WERI-Rb-1 (cell line): Measurements from ENCODE around the gene GPR25.

Source experiments
- DNase-seq: peaks from one replicate; pipeline ENCODE4 v3.0.0-alpha.2; 2020
- H3K27ac ChIP-seq: fragments of 250-450 bp; sonication (Bioruptor Pico); 2 replicates; pipeline ENCODE4 v1.5.1; 2020; ENCODE audit warnings: mild to moderate bottlenecking, moderate library complexity
- H3K27me3 ChIP-seq: fragments of 250-450 bp; sonication (Bioruptor Pico); 2 replicates; pipeline ENCODE4 v1.5.1; 2021; ENCODE audit warnings: mild to moderate bottlenecking, low read depth, moderate library complexity; ENCODE audit not compliant: insufficient read depth, severe bottlenecking
- H3K36me3 ChIP-seq: fragments of 250-450 bp; sonication (Bioruptor Pico); 2 replicates; pipeline ENCODE4 v1.5.1; 2020; ENCODE audit warnings: mild to moderate bottlenecking, moderate library complexity
- H3K4me3 ChIP-seq: 2 replicates; pipeline ENCODE4 v1.5.1; 2011; ENCODE audit warnings: low read depth, mild to moderate bottlenecking, control low read depth, low read length
- H3K9me3 ChIP-seq: fragments of 250-450 bp; sonication (Bioruptor Pico); 2 replicates; pipeline ENCODE4 v1.5.1; 2021; ENCODE audit warnings: mild to moderate bottlenecking, moderate library complexity; ENCODE audit not compliant: severe bottlenecking
- CTCF ChIP-seq: IDR thresholded peaks from 2 replicates; pipeline ENCODE4 v1.5.1; 2011; ENCODE audit warnings: low read depth, mild to moderate bottlenecking, control low read depth, inconsistent platforms, low read length

Gene GPR25

DNA sequence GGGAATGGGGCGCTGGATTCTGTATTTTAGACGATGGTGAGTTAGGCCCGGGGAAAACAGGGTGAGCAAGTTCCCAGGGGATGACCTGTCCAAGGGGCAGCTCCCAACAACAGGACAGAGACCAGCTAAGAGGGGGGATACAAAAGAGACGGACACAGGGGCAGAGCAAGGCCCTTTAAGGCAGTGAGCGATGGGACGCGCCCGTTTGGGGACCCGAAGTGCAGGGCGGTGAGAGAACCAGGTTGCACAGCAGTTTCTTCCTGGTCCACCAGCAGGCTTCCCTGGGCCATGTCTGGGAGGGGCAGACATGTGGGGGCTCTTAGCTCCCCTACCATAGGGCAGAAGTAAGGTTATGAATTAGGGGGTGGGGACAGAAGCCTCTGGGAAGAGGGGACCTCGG lies 43.9 kb downstream of the GPR25 start:
- H3K27ac ChIP-seq: no peak overlapping the region
- no peak for TF ChIP-seq CTCF
- H3K9me3 ChIP-seq: peaks cover 2% of the 10 kb centered on the region
- H3K4me3 ChIP-seq: no peak overlapping the region
- no peaks in the 10 kb centered on the region for H3K27me3 ChIP-seq
- peaks cover 9% of the 10 kb centered on the region for H3K36me3 ChIP-seq
- DNase-seq: no peak

- no peak overlapping the region for H3K27ac ChIP-seq
- no peak for DNase-seq
- TF ChIP-seq CTCF: no peak
Measured at GRCh38 chr1:200917291-200917817, 44.6 kb downstream of the GPR25 start.

DNA sequence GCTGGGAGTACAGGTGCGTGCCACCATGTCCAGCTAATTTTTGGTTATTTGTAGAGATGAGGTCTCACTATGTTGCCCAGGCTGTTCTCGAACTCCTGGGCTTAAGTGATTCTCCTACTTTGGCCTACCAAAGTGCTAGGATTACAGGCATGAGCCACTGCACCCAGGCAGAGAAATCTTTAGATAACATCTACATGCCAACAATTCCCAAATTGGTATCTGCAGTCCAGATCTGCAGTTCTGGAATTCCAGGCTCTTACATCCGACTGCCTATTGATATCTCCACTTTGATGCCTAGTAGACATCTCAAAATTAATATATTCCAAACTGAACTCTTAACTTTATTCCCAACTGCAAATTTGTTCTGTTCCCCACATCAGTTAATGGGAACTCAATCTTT lies 45.2 kb downstream of the GPR25 start:
- no peaks in the 10 kb centered on the region for H3K27me3 ChIP-seq
- H3K27ac ChIP-seq: no peak overlapping the region
- no peak for TF ChIP-seq CTCF
- peaks cover 4% of the 10 kb centered on the region for H3K36me3 ChIP-seq
- DNase-seq: no peak
- no peak overlapping the region for H3K4me3 ChIP-seq
- peaks cover 2% of the 10 kb centered on the region for H3K9me3 ChIP-seq

More at GRCh38 chr1:200917291-200917817, 44.6 kb downstream of the GPR25 start:
- H3K4me3 ChIP-seq: no peak overlapping the region
- H3K36me3 ChIP-seq: peaks cover 9% of the 10 kb centered on the region
- H3K9me3 ChIP-seq: peaks cover 2% of the 10 kb centered on the region
- no peaks in the 10 kb centered on the region for H3K27me3 ChIP-seq

DNA sequence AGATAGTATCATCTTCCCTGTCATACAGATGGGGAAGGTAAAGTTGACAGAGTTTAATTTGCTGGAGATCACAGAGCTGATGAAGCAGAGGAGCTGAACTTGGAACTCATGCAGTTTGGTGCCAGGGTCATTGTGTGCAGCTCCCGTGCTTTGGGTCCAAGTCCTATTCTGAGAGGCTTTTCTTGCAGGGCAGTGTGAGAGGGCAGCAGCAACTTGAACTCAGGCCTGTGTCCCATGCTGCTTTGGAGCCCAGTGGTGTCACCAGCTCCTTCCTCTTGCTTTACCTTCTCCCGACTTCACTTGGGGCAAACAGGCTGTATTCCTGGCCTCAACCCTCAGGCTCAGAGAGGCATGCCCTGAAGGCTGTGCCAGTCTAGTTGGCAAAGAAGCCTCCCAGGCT lies 46.6 kb downstream of the GPR25 start:
- H3K36me3 ChIP-seq: no peaks in the 10 kb centered on the region
- H3K27me3 ChIP-seq: no peaks in the 10 kb centered on the region
- no peak for DNase-seq
- no peak overlapping the region for H3K4me3 ChIP-seq
- no peak overlapping the region for H3K27ac ChIP-seq
- peaks cover 2% of the 10 kb centered on the region for H3K9me3 ChIP-seq
- TF ChIP-seq CTCF: no peak

- TF ChIP-seq CTCF: no peak
- H3K9me3 ChIP-seq: peaks cover 2% of the 10 kb centered on the region
- H3K4me3 ChIP-seq: no peak overlapping the region
- no peaks in the 10 kb centered on the region for H3K27me3 ChIP-seq
- H3K36me3 ChIP-seq: no peaks in the 10 kb centered on the region
- peak; percentile 46 for DNase-seq
- H3K27ac ChIP-seq: no peak overlapping the region
Measured at GRCh38 chr1:200921571-200922110, 48.9 kb downstream of the GPR25 start.

- Histone ChIP-seq H3K36me3 (no peaks in the 10 kb centered on the region), H3K4me3 (no peak overlapping the region), H3K27ac (no peak overlapping the region), H3K27me3 (no peaks in the 10 kb centered on the region), H3K9me3 (peaks cover 2% of the 10 kb centered on the region)
- TF ChIP-seq CTCF: no peak
- no peak for DNase-seq
Measured at GRCh38 chr1:200922406-200922805, 49.6 kb downstream of the GPR25 start.
